22Rv1 (cell line): Measurements from ENCODE around the gene LRRFIP1.

Experiments
- CTCF ChIP-seq: fragments of 450-650 bp; IDR thresholded peaks from 2 replicates; pipeline ENCODE4 v1.5.1; 2017; ENCODE audit warnings: mild to moderate bottlenecking
- ZFX ChIP-seq: fragments of 450-650 bp; IDR thresholded peaks from 2 replicates; pipeline ENCODE4 v1.6.1; 2017; ENCODE audit warnings: antibody characterized with exemption, borderline replicate concordance

GRCh38 chr2:237763812-237764211 lies 136.4 kb downstream of the LRRFIP1 start:
- TF ChIP-seq CTCF (no peak), ZFX (no peak)
